ENCODE measurements around the gene GRN. TPM values are rescaled to one million over a fixed set of nuclear protein-coding genes. Genes with fewer than 3 reads are reported as not detected.

GRN gene
- total RNA-seq, 2 experiments from 2014 or later = 59.7 to 62.4 TPM

DNA sequence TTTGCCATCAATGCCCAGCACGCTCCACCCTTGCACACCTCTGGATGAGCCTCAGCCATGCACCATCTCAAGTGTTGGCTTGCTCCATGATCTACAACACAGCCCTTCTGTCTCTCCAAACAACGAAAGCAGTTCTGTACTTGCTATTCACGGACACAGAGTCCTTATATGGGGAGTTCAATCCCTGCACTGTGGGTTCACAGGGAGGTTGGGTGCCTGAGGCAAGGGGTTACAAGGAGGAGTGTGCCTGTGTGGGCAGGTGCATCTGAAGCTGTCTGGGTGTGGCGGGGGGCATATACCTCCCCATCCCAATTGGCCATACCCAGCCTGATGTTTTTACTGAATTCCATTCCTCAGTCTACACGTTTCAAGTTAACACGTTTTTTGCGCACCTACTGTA lies 31.1 kb upstream of the GRN start:
- no peak for DNase-seq
- POLR2A ChIA-PET = no interaction called here
- peaks cover 29% of the 10 kb centered on the region for H3K27me3 Mint-ChIP-seq
- intact Hi-C loops (cut with micrococcal nuclease) = no loop called here
- peaks cover 10% of the 10 kb centered on the region for H3K4me1 Mint-ChIP-seq (ENCODE audit: low read depth)
- H3K4me3 Mint-ChIP-seq = no peak overlapping the region
- CTCF ChIA-PET = interaction anchor here (0.6 kb wide), 1 partner anchor 207 kb away, joined by 3 read pairs; no protein-coding TSS in a partner anchor
- H3K9me3 Mint-ChIP-seq = no peaks in the 10 kb centered on the region
- no peak overlapping the region for H3K27ac Mint-ChIP-seq
- no peaks in the 10 kb centered on the region for H3K36me3 Mint-ChIP-seq

DNA sequence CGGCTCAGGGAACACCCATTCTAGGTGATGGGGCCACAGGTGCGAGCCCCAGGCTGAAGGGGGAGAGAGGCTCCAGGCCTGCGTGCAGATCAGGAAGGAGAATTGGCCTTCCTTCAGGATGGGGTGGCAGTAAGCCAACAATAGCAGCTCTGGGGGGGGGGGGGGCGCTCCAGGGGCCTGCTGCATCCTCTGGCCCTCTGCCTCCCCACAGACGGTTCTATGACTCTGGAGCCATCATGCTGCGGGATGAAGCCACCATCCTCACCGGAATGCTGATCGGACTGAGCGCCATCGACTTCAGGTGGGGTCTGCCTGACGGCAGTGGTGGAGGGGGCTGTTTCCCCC lies 30.6 kb upstream of the GRN start:
- no peak for DNase-seq
- H3K4me1 Mint-ChIP-seq (ENCODE audit: low read depth) = peaks cover 10% of the 10 kb centered on the region
- H3K27me3 Mint-ChIP-seq = peaks cover 29% of the 10 kb centered on the region
- H3K9me3 Mint-ChIP-seq = no peaks in the 10 kb centered on the region
- no peak overlapping the region for H3K27ac Mint-ChIP-seq
- ChIA-PET POLR2A (no interaction called here), CTCF (interaction anchor here (0.6 to 1.3 kb wide), 3 partner anchors 105 to 207 kb away, joined by 3 to 6 read pairs (median 4); no protein-coding TSS in a partner anchor)
- peak overlapping the region; percentile 25 for H3K4me3 Mint-ChIP-seq
- H3K36me3 Mint-ChIP-seq = peaks cover 3% of the 10 kb centered on the region
- intact Hi-C loops (cut with micrococcal nuclease) = no loop called here

DNA sequence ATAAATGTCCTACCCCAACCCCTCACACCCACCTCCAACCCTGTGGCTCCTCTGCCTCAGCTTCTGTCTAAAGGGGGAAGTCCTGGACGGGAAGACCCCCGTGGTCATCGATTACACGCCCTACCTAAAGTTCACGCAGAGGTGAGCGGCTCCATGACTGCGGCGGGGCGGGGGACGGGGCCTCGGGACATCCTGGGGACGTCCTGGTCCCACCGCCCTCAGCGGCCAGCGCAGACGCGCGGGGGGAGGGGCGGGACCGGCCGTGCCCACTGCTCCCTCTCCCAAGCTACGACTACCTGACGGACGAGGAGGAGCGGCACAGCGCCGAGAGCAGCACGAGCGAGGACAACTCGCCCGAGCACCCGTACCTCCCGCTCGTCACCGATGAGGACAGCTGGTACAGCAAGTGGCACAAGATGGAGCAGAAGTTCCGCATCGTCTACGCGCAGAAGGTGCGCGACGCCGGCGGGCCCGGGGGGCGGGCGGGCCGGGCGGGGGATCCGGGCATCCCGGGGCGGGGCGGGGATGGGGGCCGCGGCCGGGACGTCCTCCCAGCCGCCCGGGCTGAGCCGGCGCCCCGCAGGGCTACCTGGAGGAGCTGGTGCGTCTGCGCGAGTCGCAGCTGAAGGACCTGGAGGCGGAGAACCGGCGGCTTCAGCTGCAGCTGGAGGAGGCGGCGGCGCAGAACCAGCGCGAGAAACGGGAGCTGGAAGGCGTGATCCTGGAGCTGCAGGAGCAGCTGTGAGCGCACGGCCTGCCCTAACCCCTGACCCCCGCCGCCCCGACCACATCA lies 30.0 kb upstream of the GRN start:
- intact Hi-C loops (cut with micrococcal nuclease) = no loop called here
- Mint-ChIP-seq H3K36me3 (peaks cover 5% of the 10 kb centered on the region), H3K27me3 (peaks cover 29% of the 10 kb centered on the region), H3K4me1 (ENCODE audit: low read depth) (peaks cover 10% of the 10 kb centered on the region), H3K4me3 (peak overlapping the region; percentile 61), H3K27ac (no peak overlapping the region), H3K9me3 (no peaks in the 10 kb centered on the region)
- CTCF ChIA-PET = interaction anchor here (1.2 to 1.3 kb wide), 2 partner anchors 105 to 112 kb away, joined by 4 to 6 read pairs; no protein-coding TSS in a partner anchor
- DNase-seq = peak; percentile 66
- POLR2A ChIA-PET = interaction anchor here (1.9 kb wide), 1 partner anchor 9 kb away, joined by 5 read pairs; the partner anchor contains the start of gene SLC25A39

DNA sequence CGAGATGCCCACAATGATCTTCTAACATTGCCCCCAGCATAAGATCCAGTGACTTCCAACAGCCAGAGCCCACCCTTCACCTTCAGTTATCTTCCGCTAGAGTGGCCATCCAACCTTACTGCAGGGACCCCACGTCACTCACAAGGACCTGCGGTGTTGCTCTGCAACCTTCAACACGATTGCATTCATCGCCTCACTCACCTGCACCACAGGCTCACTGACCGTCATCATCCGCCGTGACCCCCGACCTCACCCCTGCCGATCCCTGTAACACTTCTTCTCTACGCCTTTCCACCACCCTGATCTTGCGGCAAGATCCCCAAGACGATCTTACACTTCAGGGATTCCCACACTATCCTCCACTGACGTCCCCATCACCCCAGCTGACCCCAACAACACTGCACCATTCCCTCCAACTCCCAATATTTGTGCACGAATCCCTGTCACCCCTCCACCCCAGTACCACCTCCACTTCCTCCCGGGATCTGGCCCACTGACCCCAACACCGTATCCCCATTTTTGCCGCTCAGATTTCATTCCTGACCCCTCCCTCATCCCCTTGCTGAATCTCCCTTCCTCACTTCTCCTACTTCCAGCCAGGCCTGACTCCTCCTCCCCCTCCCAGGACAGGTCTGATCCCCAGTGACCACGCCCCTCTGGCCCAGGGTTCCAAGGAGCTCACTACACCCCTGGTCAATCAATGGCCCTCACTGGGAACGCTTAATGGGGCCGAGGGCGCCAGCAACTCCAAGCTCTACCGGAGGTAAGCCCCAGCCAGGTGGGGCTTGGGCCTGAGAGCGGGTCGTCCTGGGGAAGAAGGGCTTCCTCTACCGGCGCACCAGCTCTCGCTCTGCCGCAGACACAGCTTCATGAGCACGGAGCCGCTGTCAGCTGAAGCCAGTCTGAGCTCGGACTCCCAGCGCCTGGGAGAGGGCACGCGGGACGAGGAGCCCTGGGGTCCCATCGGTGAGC lies 29.1 kb upstream of the GRN start:
- ChIA-PET CTCF (interaction anchor here (1.1 to 1.3 kb wide), 6 partner anchors 11 to 113 kb away, joined by 3 to 6 read pairs (median 4); no protein-coding TSS in a partner anchor), POLR2A (interaction anchor here (1.9 kb wide), 1 partner anchor 8 kb away, joined by 5 read pairs; the partner anchor contains the start of gene SLC25A39)
- Mint-ChIP-seq H3K9me3 (no peaks in the 10 kb centered on the region), H3K27ac (no peak overlapping the region), H3K36me3 (peaks cover 6% of the 10 kb centered on the region), H3K27me3 (peaks cover 29% of the 10 kb centered on the region), H3K4me3 (peak overlapping the region; percentile 61), H3K4me1 (ENCODE audit: low read depth) (peaks cover 10% of the 10 kb centered on the region)
- no peak for DNase-seq
- intact Hi-C loops (cut with micrococcal nuclease) = no loop called here

DNA sequence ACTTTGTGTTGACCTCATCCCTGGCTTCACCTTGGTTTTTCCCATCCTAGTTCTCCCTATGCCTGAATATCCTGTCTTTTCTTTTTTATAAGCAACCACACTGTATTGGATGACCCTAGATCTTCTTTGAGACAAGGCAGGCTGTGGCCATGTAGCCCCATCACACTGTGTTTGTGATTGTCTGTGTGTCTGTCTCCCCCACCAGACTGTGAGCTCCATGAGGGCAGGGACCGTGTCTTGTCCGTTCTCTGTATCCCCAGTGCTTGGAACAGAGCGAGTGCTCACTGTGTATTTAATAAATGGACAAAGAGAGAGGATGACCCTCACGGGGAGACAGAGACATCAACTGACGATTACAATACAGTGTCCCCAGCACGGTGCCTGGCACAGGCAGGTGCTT lies 27.6 kb upstream of the GRN start:
- Mint-ChIP-seq H3K36me3 (peaks cover 15% of the 10 kb centered on the region), H3K4me1 (ENCODE audit: low read depth) (peaks cover 11% of the 10 kb centered on the region), H3K27ac (no peak overlapping the region), H3K27me3 (peaks cover 29% of the 10 kb centered on the region), H3K9me3 (no peaks in the 10 kb centered on the region), H3K4me3 (peak overlapping the region; percentile 5)
- ChIA-PET CTCF (interaction anchor here (1.0 to 1.3 kb wide), 4 partner anchors 9 to 114 kb away, joined by 3 to 5 read pairs (median 4); no protein-coding TSS in a partner anchor), POLR2A (no interaction called here)
- intact Hi-C loops (cut with micrococcal nuclease) = no loop called here
- DNase-seq = no peak

DNA sequence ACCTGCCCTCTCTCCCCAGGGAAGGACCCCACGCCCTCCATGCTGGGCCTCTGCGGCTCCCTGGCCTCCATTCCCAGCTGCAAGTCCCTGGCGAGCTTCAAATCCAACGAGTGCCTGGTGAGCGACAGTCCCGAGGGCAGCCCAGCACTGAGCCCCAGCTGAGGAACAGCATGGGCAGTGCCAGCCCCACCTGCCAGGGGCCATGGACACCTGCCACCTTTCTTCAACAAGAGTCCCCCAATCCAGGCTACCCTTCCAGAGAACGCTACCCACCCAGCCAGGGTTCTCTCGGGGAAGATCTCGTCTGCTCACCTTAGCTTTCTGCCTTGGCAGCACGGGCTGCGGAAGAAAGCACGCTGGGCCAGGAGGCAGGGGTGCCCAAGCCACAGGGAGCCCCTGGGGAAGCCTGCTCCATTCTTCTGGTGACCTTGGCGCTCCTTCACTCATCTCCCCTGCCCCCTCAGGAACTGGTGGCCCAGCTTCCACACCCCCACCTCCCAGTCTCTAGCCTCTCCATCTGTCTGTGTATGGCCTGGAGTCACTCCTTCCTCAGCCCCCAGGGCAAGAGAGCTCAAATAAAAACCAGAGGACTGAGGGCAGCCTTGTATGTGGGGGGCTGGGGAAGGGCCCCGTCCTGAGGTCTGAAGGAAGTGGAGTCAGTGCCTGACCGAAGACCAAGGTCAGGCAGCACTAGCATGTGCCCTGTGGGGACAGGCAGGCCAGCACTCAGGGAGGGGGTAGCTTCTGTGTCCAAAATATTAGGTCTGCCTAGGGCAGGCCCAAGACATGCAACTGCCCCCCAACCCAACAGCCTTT lies 26.8 kb upstream of the GRN start:
- peaks cover 29% of the 10 kb centered on the region for H3K27me3 Mint-ChIP-seq
- H3K27ac Mint-ChIP-seq = no peak overlapping the region
- peaks cover 15% of the 10 kb centered on the region for H3K36me3 Mint-ChIP-seq
- H3K4me3 Mint-ChIP-seq = no peak overlapping the region
- peaks cover 12% of the 10 kb centered on the region for H3K4me1 Mint-ChIP-seq (ENCODE audit: low read depth)
- no peaks in the 10 kb centered on the region for H3K9me3 Mint-ChIP-seq
- ChIA-PET POLR2A (interaction anchor here (1.0 kb wide), 1 partner anchor 108 kb away, joined by 3 read pairs; no protein-coding TSS in a partner anchor), CTCF (interaction anchor here (1.0 to 1.1 kb wide), 2 partner anchors 12 to 115 kb away, joined by 3 to 4 read pairs; no protein-coding TSS in a partner anchor)
- intact Hi-C loops (cut with micrococcal nuclease) = no loop called here
- DNase-seq = no peak

DNA sequence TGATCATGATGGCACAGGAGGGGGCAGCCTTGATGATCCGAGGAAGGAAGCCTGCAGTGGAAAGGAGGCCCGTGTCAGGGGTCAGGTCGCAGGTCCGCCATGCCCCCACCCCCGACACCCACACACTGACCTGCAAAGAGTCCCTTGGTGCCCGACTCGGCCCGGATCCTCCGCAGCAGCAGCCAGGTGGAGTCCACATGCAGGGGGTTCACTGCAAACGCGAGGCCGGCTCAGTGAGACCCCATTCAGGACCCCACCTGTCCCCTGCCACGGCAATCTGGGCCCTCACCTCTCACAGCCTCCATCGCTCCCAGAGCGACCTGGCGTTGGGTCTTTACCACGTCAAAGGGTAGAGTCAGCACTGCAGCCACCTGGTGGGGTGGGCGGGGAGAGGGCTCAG lies 25.0 kb upstream of the GRN start:
- no peaks in the 10 kb centered on the region for H3K9me3 Mint-ChIP-seq
- H3K27ac Mint-ChIP-seq = no peak overlapping the region
- no peak for DNase-seq
- intact Hi-C loops (cut with micrococcal nuclease) = no loop called here
- peaks cover 21% of the 10 kb centered on the region for H3K4me1 Mint-ChIP-seq (ENCODE audit: low read depth)
- ChIA-PET CTCF (interaction anchor here (1.7 kb wide), 1 partner anchor 11 kb away, joined by 10 read pairs; no protein-coding TSS in a partner anchor), POLR2A (interaction anchor here (1.8 kb wide), 1 partner anchor 110 kb away, joined by 4 read pairs; no protein-coding TSS in a partner anchor)
- peaks cover 22% of the 10 kb centered on the region for H3K27me3 Mint-ChIP-seq
- peaks cover 15% of the 10 kb centered on the region for H3K36me3 Mint-ChIP-seq
- no peak overlapping the region for H3K4me3 Mint-ChIP-seq

DNA sequence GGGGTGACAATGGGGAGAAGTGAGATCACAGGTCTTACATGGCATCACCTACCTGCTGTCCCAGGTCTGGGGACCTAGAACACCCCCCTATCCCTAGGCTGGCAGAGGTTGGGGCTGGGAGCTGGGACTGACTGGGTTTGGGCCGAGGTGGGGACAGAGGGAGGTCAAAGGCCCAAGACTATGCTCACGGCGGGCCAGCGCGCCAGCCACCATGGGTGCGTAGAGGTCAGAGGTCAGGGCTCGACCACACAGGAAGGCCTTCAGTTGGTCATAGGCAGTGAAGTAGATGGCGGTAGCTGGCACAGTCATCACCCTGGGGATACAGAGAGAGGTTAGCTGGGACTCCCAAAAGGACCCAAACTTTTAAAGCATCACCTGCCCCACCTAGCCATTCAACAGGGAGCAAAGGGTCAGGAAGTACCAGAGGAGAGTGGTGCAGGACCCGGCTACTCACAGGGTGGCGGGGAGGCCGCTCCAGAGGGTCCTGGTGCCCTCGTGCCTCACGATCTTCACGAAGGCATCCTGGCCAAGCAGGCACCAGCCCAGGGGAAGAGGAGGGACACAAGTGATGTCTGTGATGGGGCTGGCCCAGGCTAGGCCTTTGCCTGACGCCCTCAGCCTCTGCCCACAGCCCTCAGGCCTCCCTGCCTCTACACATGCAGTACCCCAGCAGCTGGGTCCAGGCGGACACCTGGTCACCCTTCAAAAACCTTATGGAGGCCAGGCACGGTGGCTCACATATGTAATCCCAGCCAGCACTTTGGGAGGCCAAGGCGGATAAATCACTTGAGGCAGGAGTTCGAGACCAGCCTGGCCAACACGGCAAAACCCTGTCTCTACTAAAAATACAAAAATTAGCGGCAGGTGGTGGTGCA lies 23.6 kb upstream of the GRN start:
- no peaks in the 10 kb centered on the region for H3K9me3 Mint-ChIP-seq
- intact Hi-C loops (cut with micrococcal nuclease) = no loop called here

DNA sequence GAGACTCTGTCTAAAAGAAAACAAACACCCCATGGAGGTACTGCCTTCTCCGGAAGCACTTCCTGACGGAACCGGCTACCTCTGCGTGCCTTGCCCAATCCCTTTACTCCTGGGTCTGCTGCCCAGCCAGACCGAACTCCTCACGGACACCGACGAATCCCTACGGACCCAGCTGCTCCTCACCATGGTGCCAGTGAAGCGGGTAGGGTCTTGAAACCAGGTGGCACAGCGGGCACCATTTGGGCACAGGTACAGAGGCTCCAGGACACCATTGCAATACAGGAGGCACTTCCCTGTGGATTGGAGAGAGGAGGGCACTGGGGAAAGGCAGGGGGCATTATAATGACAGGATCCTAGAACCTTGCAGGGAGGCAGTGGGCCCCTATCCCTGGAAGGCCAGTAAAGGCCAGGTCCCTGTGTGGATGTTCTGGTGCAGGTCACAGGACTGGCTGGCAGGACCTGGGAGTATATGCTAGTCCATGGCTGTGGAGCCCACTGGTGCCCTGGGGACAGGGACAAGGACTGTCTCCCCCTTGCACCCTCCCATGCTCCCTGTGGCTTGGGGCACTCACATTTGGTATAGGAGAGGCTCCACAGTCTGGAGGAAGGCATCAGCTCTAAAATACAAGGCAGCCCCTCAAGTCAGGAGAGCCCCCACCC lies 22.7 kb upstream of the GRN start:
- intact Hi-C loops (cut with micrococcal nuclease) = no loop called here
- Mint-ChIP-seq H3K27ac (no peak overlapping the region), H3K4me3 (no peak overlapping the region), H3K4me1 (ENCODE audit: low read depth) (peaks cover 16% of the 10 kb centered on the region), H3K27me3 (peaks cover 3% of the 10 kb centered on the region), H3K36me3 (peaks cover 16% of the 10 kb centered on the region), H3K9me3 (no peaks in the 10 kb centered on the region)
- no peak for DNase-seq
- CTCF ChIA-PET = interaction anchor here (0.6 kb wide), 1 partner anchor 412 kb away, joined by 4 read pairs; no protein-coding TSS in a partner anchor
- POLR2A ChIA-PET = no interaction called here

More for the DNA sequence above, 23.6 kb upstream of the GRN start:
- CTCF ChIA-PET = interaction anchor here (0.8 to 1.7 kb wide), 3 partner anchors 10 to 112 kb away, joined by 3 to 10 read pairs (median 4); no protein-coding TSS in a partner anchor
- Mint-ChIP-seq H3K4me3 (no peak overlapping the region), H3K36me3 (peaks cover 16% of the 10 kb centered on the region), H3K4me1 (ENCODE audit: low read depth) (peaks cover 14% of the 10 kb centered on the region), H3K27me3 (peaks cover 11% of the 10 kb centered on the region), H3K27ac (no peak overlapping the region)
- DNase-seq = no peak
- POLR2A ChIA-PET = no interaction called here
